Skeletal muscle cell (primary cell): ENCODE results near the gene EI24.
A peak's percentile ranks its signal among the peaks of the same experiment; 100 is the strongest.
"Not testable (repeated sequence)": the region's sequence is repeated elsewhere in the genome, so short reads cannot be mapped to it uniquely, and the experiment has no call there.

ENCODE experiments used
- DNase-seq: peaks from one replicate; pipeline ENCODE4 v3.0.0-alpha.2; 2010; ENCODE audit warnings: low read depth
- H3K4me3 ChIP-seq: 2 replicates; pipeline ENCODE4 v1.5.1; 2011; ENCODE audit warnings: low read depth, mild to moderate bottlenecking, control low read depth, low read length, moderate library complexity

Gene EI24

GRCh38 chr11:125572916-125573315, 3.6 kb downstream of the EI24 start:
- DNase-seq = no peak
- H3K4me3 ChIP-seq = no peak overlapping the region

GRCh38 chr11:125577181-125577580, 7.9 kb downstream of the EI24 start:
- DNase-seq, H3K4me3 ChIP-seq: not testable (repeated sequence)

- no peak overlapping the region for H3K4me3 ChIP-seq
- DNase-seq = no peak
Observed at GRCh38 chr11:125578783-125579182, 9.5 kb downstream of the EI24 start.

GRCh38 chr11:125579811-125580210, 10.5 kb downstream of the EI24 start:
- no peak overlapping the region for H3K4me3 ChIP-seq
- no peak for DNase-seq

GRCh38 chr11:125583496-125583895, 14.2 kb downstream of the EI24 start:
- no peak overlapping the region for H3K4me3 ChIP-seq
- no peak for DNase-seq

GRCh38 chr11:125585487-125585886, 16.2 kb downstream of the EI24 start:
- DNase-seq = no peak

GRCh38 chr11:125586623-125587022, 17.3 kb downstream of the EI24 start:
- no peak for DNase-seq
- H3K4me3 ChIP-seq = no peak overlapping the region

More at GRCh38 chr11:125585487-125585886, 16.2 kb downstream of the EI24 start:
- H3K4me3 ChIP-seq = no peak overlapping the region

- no peak for DNase-seq
- no peak overlapping the region for H3K4me3 ChIP-seq
Observed at GRCh38 chr11:125587480-125587879, 18.2 kb downstream of the EI24 start.

- no peak for DNase-seq
- H3K4me3 ChIP-seq = no peak overlapping the region
Observed at GRCh38 chr11:125588505-125588904, 19.2 kb downstream of the EI24 start.

- no peak for DNase-seq
- H3K4me3 ChIP-seq = peak overlapping the region; percentile 84
Observed at GRCh38 chr11:125591649-125592304, 22.5 kb downstream of the EI24 start.

- peak within 1 kb of the TSS; percentile 84 for H3K4me3 ChIP-seq
- peak; percentile 100 for DNase-seq
Observed at GRCh38 chr11:125592305-125593113, 23.2 kb downstream of the EI24 start, which contains the start of gene STT3A. TSS of gene STT3A (plus strand) at chr11:125592852. CDS start at chr11:125595916, 3,064 bp downstream.

- DNase-seq = no peak
- peak overlapping the region; percentile 84 for H3K4me3 ChIP-seq
Observed at GRCh38 chr11:125593114-125593820, 24.0 kb downstream of the EI24 start.

GRCh38 chr11:125594958-125595357, 25.7 kb downstream of the EI24 start:
- H3K4me3 ChIP-seq = no peak overlapping the region
- DNase-seq = no peak

GRCh38 chr11:125600663-125601062, 31.4 kb downstream of the EI24 start:
- no peak for DNase-seq
- no peak overlapping the region for H3K4me3 ChIP-seq

GRCh38 chr11:125603207-125603606, 33.9 kb downstream of the EI24 start:
- no peak overlapping the region for H3K4me3 ChIP-seq
- no peak for DNase-seq

- DNase-seq = no peak
- H3K4me3 ChIP-seq = no peak overlapping the region
Observed at GRCh38 chr11:125605417-125605816, 36.1 kb downstream of the EI24 start.

- H3K4me3 ChIP-seq = no peak overlapping the region
- no peak for DNase-seq
Observed at GRCh38 chr11:125609545-125609944, 40.3 kb downstream of the EI24 start.

- DNase-seq = no peak
- no peak overlapping the region for H3K4me3 ChIP-seq
Observed at GRCh38 chr11:125618383-125618782, 49.1 kb downstream of the EI24 start.

- no peak overlapping the region for H3K4me3 ChIP-seq
- DNase-seq = peak; percentile 29
Observed at GRCh38 chr11:125621995-125622394, 52.7 kb downstream of the EI24 start.

- H3K4me3 ChIP-seq = no peak overlapping the region
- no peak for DNase-seq
Observed at GRCh38 chr11:125623064-125623463, 53.8 kb downstream of the EI24 start.
